Trophoblast cell (in vitro differentiated cells and primary cell): ENCODE data around the gene MPZL1.

Experiments used
- DNase-seq, 2 donors: peaks; one replicate each; pipeline ENCODE4 v3.0.0-alpha.2; 2016
- H2AFZ ChIP-seq: 2 replicates; pipeline ENCODE4 v1.6.1; 2013; ENCODE audit warnings: low read length, moderate library complexity, mild to moderate bottlenecking; ENCODE audit not compliant: insufficient read depth, poor library complexity
- H2AK5ac ChIP-seq: 2 replicates; pipeline ENCODE4 v1.6.1; 2013; ENCODE audit warnings: mild to moderate bottlenecking, low read length
- H2BK120ac ChIP-seq: 2 replicates; pipeline ENCODE4 v1.6.1; 2013; ENCODE audit warnings: low read length, mild to moderate bottlenecking, moderate library complexity; ENCODE audit not compliant: insufficient read depth, poor library complexity
- H2BK12ac ChIP-seq: 2 replicates; pipeline ENCODE4 v1.6.1; 2013; ENCODE audit warnings: mild to moderate bottlenecking, low read length, moderate library complexity
- H2BK5ac ChIP-seq: 2 replicates; pipeline ENCODE4 v1.6.1; 2013; ENCODE audit warnings: low read length, low read depth, moderate library complexity, mild to moderate bottlenecking; ENCODE audit not compliant: poor library complexity
- H3K14ac ChIP-seq: 2 replicates; pipeline ENCODE4 v1.6.1; 2013; ENCODE audit warnings: mild to moderate bottlenecking, low read length
- H3K18ac ChIP-seq: 2 replicates; pipeline ENCODE4 v1.6.1; 2013; ENCODE audit warnings: mild to moderate bottlenecking, low read length
- H3K23ac ChIP-seq: 2 replicates; pipeline ENCODE4 v1.6.1; 2013; ENCODE audit warnings: low read length
- H3K27ac ChIP-seq: 2 replicates; pipeline ENCODE4 v1.5.1; 2013; ENCODE audit warnings: low read depth, mild to moderate bottlenecking, inconsistent platforms, low read length, moderate library complexity
- H3K27me3 ChIP-seq: 2 replicates; pipeline ENCODE4 v1.6.1; 2013; ENCODE audit warnings: inconsistent platforms, mild to moderate bottlenecking, low read length, moderate library complexity; ENCODE audit not compliant: insufficient read depth
- H3K36me3 ChIP-seq, 2 experiments: 1 replicate in 1 of 2; 2 replicates in 1 of 2; pipeline ENCODE4 v1.6.1; 2013; ENCODE audit warnings: low read length in 2 of 2, mild to moderate bottlenecking in 2 of 2, moderate library complexity in 1 of 2; ENCODE audit not compliant: insufficient read depth in 2 of 2, control insufficient read depth in 1 of 2
- H3K4ac ChIP-seq: 2 replicates; pipeline ENCODE4 v1.6.1; 2013; ENCODE audit warnings: low read depth, mild to moderate bottlenecking, low read length, moderate library complexity
- H3K4me1 ChIP-seq, 2 experiments: 1 replicate in 1 of 2; 2 replicates in 1 of 2; pipeline ENCODE4 v1.6.1; 2013; ENCODE audit warnings: low read length in 2 of 2, mild to moderate bottlenecking in 2 of 2, moderate library complexity in 1 of 2; ENCODE audit not compliant: insufficient read depth in 2 of 2, control insufficient read depth in 1 of 2
- H3K4me2 ChIP-seq: 2 replicates; pipeline ENCODE4 v1.6.1; 2013; ENCODE audit warnings: inconsistent platforms, mild to moderate bottlenecking, low read length, moderate library complexity
- H3K4me3 ChIP-seq: 2 replicates; pipeline ENCODE4 v1.5.1; 2013; ENCODE audit warnings: mild to moderate bottlenecking, low read depth, low read length, inconsistent platforms
- H3K79me1 ChIP-seq: one replicate; pipeline ENCODE4 v1.6.1; 2013; ENCODE audit warnings: low read length
- H3K79me2 ChIP-seq: 2 replicates; pipeline ENCODE4 v1.6.1; 2013; ENCODE audit warnings: low read length, mild to moderate bottlenecking; ENCODE audit not compliant: control insufficient read depth, insufficient read depth, poor library complexity
- H3K9ac ChIP-seq: 2 replicates; pipeline ENCODE4 v1.6.1; 2013; ENCODE audit warnings: mild to moderate bottlenecking, low read length
- H3K9me3 ChIP-seq: 2 replicates; pipeline ENCODE4 v1.6.1; 2013; ENCODE audit warnings: low read depth, mild to moderate bottlenecking, control low read depth, inconsistent platforms, low read length; ENCODE audit not compliant: insufficient read depth
- H4K12ac ChIP-seq: 2 replicates; pipeline ENCODE4 v1.6.1; 2013; ENCODE audit warnings: low read depth, mild to moderate bottlenecking, low read length, moderate library complexity
- H4K8ac ChIP-seq: 2 replicates; pipeline ENCODE4 v1.6.1; 2013; ENCODE audit warnings: low read depth, mild to moderate bottlenecking, low read length, moderate library complexity
- H4K91ac ChIP-seq: one replicate; pipeline ENCODE4 v1.6.1; 2013; ENCODE audit warnings: low read depth, mild to moderate bottlenecking, low read length, moderate library complexity
- WGBS: extraction: QIAGEN DNeasy Blood & Tissue Kit; methylation state at CpG from one replicate; pipeline ENCODE4 v1.1.7; 2013; ENCODE audit warnings: missing lambda C conversion rate; ENCODE audit not compliant: insufficient read length, insufficient coverage; ENCODE audit errors: extremely low coverage; 5-methylcytosine and 5-hydroxymethylcytosine counted together

MPZL1 gene

GRCh38 chr1:167706363-167706762, 15.4 kb upstream of the MPZL1 start:
- no peak overlapping the region for H3K27ac ChIP-seq
- no peak overlapping the region for H2BK12ac ChIP-seq
- H3K4me1 ChIP-seq, result peaks cover 0 to 3% of the 10 kb centered on the region in 2 experiments
- H3K4ac ChIP-seq, result no peak overlapping the region
- H2BK5ac ChIP-seq, result no peak overlapping the region
- no peaks in the 10 kb centered on the region for H3K27me3 ChIP-seq
- H3K9me3 ChIP-seq, result no peaks in the 10 kb centered on the region
- no peak overlapping the region for H3K9ac ChIP-seq
- no peak overlapping the region for H3K23ac ChIP-seq
- no peak overlapping the region for H3K4me3 ChIP-seq
- peak overlapping the region; percentile 20 for H3K4me2 ChIP-seq
- no peak overlapping the region for H2AFZ ChIP-seq
- H3K79me2 ChIP-seq, result no peaks in the 10 kb centered on the region
- H2AK5ac ChIP-seq, result no peak overlapping the region
- no peak overlapping the region for H4K91ac ChIP-seq
- H3K18ac ChIP-seq, result no peak overlapping the region
- DNase-seq, result no peak
- no CpG with 5 or more reads among the region's 2 CpGs for WGBS
- no peak overlapping the region for H2BK120ac ChIP-seq
- no peak overlapping the region for H3K14ac ChIP-seq
- no peak overlapping the region for H4K8ac ChIP-seq
- no peaks in the 10 kb centered on the region for H3K79me1 ChIP-seq
- no peak overlapping the region for H4K12ac ChIP-seq
- no peaks in the 10 kb centered on the region for H3K36me3 ChIP-seq

- Histone ChIP-seq H4K8ac (no peak overlapping the region), H3K23ac (no peak overlapping the region), H3K79me2 (no peaks in the 10 kb centered on the region)
Measured at GRCh38 chr1:167706931-167707877, 14.6 kb upstream of the MPZL1 start.

GRCh38 chr1:167707942-167708341, 13.8 kb upstream of the MPZL1 start:
- no peak overlapping the region for H2AFZ ChIP-seq
- H3K4me1 ChIP-seq, result peaks cover 0 to 3% of the 10 kb centered on the region in 2 experiments

More at GRCh38 chr1:167706931-167707877, 14.6 kb upstream of the MPZL1 start:
- H2BK5ac ChIP-seq, result no peak overlapping the region
- no peak overlapping the region for H3K14ac ChIP-seq
- H3K4me1 ChIP-seq, result peaks cover 0 to 3% of the 10 kb centered on the region in 2 experiments
- H3K27ac ChIP-seq, result no peak overlapping the region
- no peak overlapping the region for H2AFZ ChIP-seq
- H3K27me3 ChIP-seq, result no peaks in the 10 kb centered on the region
- H2AK5ac ChIP-seq, result no peak overlapping the region
- H3K79me1 ChIP-seq, result no peaks in the 10 kb centered on the region
- no peak overlapping the region for H3K4me3 ChIP-seq
- no peak overlapping the region for H3K4ac ChIP-seq
- H2BK120ac ChIP-seq, result no peak overlapping the region
- no peak for DNase-seq
- H3K9me3 ChIP-seq, result no peaks in the 10 kb centered on the region
- H4K91ac ChIP-seq, result no peak overlapping the region
- no peak overlapping the region for H3K18ac ChIP-seq
- H3K9ac ChIP-seq, result no peak overlapping the region
- no CpG with 5 or more reads among the region's 10 CpGs for WGBS
- H3K36me3 ChIP-seq, result no peaks in the 10 kb centered on the region
- H2BK12ac ChIP-seq, result no peak overlapping the region
- H4K12ac ChIP-seq, result no peak overlapping the region
- no peak overlapping the region for H3K4me2 ChIP-seq

GRCh38 chr1:167708940-167709389, 12.8 kb upstream of the MPZL1 start:
- no peaks in the 10 kb centered on the region for H3K79me2 ChIP-seq
- no peaks in the 10 kb centered on the region for H3K27me3 ChIP-seq
- peaks cover 4% of the 10 kb centered on the region for H3K79me1 ChIP-seq
- H4K8ac ChIP-seq, result no peak overlapping the region
- H3K23ac ChIP-seq, result no peak overlapping the region
- no peak overlapping the region for H3K18ac ChIP-seq
- no peak overlapping the region for H2BK12ac ChIP-seq
- H2AFZ ChIP-seq, result no peak overlapping the region
- H4K91ac ChIP-seq, result no peak overlapping the region
- H3K4me3 ChIP-seq, result no peak overlapping the region
- H3K9me3 ChIP-seq, result no peaks in the 10 kb centered on the region
- no peak overlapping the region for H3K14ac ChIP-seq
- peaks cover 7 to 9% of the 10 kb centered on the region in 2 experiments for H3K4me1 ChIP-seq
- no peak overlapping the region for H2BK120ac ChIP-seq
- H2AK5ac ChIP-seq, result no peak overlapping the region
- H2BK5ac ChIP-seq, result no peak overlapping the region
- H4K12ac ChIP-seq, result no peak overlapping the region
- WGBS, result no CpG with 5 or more reads among the region's 3 CpGs
- H3K36me3 ChIP-seq, result no peaks in the 10 kb centered on the region
- no peak overlapping the region for H3K4ac ChIP-seq
- no peak overlapping the region for H3K4me2 ChIP-seq
- peak overlapping the region; percentile 33 for H3K9ac ChIP-seq
- H3K27ac ChIP-seq, result no peak overlapping the region
- no peak for DNase-seq

More at GRCh38 chr1:167707942-167708341, 13.8 kb upstream of the MPZL1 start:
- Histone ChIP-seq H4K91ac (no peak overlapping the region), H3K9ac (no peak overlapping the region), H3K9me3 (no peaks in the 10 kb centered on the region), H3K4me3 (no peak overlapping the region), H3K27ac (no peak overlapping the region), H3K4me2 (no peak overlapping the region), H2BK12ac (no peak overlapping the region), H3K36me3 (no peaks in the 10 kb centered on the region), H3K23ac (peak overlapping the region; percentile 40), H3K14ac (no peak overlapping the region), H4K12ac (no peak overlapping the region), H2BK120ac (no peak overlapping the region), H2BK5ac (no peak overlapping the region), H3K4ac (no peak overlapping the region), H3K27me3 (no peaks in the 10 kb centered on the region), H3K79me1 (no peaks in the 10 kb centered on the region), H3K18ac (no peak overlapping the region), H2AK5ac (no peak overlapping the region), H4K8ac (no peak overlapping the region), H3K79me2 (no peaks in the 10 kb centered on the region)
- no peak for DNase-seq
- WGBS, result no CpG with 5 or more reads among the region's 4 CpGs
